ENCODE measurements around the gene VPS36.
"Not testable (repeated sequence)": the region's sequence is repeated elsewhere in the genome, so short reads cannot be mapped to it uniquely, and the experiment has no call there.

Gene VPS36

GRCh38 chr13:52374389-52374788 lies 76.0 kb downstream of the VPS36 start:
- no peak for DNase-seq

DNA sequence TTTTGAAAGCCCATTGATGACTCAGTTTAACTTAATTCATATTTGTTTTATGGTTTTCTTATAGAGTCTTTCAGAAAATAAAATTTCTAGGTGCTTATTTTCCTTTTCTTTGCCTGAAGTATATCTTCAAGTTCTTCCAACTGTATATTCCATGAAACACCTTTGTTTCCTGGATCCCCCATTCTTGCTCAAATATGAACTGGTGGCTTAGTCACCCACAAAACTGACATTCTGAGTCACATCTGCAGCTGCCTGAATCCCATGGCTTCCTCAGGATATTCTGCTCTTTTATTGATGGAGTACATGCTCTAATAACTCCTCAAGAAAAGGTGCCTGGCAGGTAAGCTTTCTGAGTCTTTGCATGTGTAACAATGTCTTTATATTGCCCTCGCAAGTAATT lies 77.2 kb downstream of the VPS36 start:
- not testable (repeated sequence) for DNase-seq

DNA sequence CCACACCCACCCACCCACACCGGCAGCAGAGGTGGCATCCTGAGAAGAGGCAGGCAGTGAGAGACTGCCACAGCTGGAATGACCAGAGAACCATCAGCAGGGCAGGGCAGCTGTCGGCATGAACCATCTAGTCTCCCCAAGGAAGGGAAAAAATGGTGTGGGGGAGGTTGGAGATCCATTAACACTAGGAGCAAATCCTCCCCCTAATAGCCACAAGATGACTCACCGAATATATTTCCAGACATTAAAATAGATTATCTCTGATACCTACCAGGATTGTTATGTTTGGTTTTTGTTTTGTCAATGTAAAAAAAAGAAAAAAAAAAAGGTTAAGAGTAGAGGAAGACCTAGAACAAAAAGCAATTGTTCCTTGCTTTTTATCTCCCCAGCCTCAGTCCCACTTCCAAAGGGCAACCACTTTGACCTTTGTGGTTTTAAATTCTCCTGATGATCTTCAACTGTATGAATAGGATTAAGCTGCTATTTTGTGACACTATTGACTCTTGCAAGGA lies 78.6 kb downstream of the VPS36 start:
- DNase-seq, result no peak

- no peak for DNase-seq
Measured at GRCh38 chr13:52366291-52366690, 84.1 kb downstream of the VPS36 start.
